ENCODE results near the gene ZBBX. TPM values are rescaled to one million over a fixed set of nuclear protein-coding genes. Genes with fewer than 3 reads are reported as not detected.

The ZBBX gene
- total and polyA plus RNA-seq, 2 of the 8 experiments (the other 6 are each of a cell fraction or from before 2014, with no cell fraction given) = 0.17 to 0.84 TPM

DNA sequence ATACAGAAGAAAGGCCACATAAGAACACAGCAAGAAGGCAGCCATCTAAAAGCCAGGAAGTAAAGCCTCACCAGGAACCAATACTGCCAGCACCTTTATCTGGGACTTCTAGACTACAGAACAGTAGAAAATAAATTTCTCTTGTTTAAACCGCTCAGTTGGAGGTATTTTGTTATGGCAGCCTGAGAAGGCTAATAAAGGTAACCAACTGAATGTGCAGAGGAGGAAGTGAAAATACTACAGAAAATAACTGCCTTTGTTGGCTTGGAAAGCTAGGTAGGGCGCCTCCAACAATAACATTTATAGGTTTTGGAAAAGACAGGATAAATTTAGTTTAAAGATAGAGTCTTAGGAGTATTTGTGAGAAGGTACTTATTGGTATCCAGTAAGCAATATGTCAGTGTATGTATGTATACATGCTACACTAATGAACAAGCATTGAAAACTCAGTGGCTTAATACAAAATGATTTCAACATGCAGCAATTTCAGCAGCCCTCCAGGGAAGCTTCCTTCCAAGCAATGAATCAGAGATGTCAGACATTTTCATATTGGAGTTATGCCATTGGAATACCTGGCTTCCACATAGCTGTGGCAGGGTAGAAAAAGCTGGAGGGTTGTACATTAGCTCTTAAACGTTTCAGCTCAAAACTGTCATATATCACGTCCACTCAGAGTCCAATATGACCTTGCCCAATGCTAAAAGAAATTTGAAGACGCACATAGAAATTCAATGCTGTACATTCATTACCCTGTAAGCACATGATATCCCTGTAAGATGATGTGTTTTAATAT lies 48.9 kb downstream of the ZBBX start:
- Histone ChIP-seq H4K20me1 (replicated peaks in 1 of 2; ENCODE audit: control insufficient read depth in 1 of 2, insufficient read depth in 2 of 2, low read length in 2 of 2) (no peaks in the 10 kb centered on the region), H3K36me3 (ENCODE audit: control insufficient read depth in 2 of 4, insufficient read depth in 4 of 4, low read length in 3 of 4) (no peaks in the 10 kb centered on the region), H3K23ac (ENCODE audit: insufficient read length) (no peak overlapping the region), H2AFZ (ENCODE audit: low read length) (no peak overlapping the region), H3K4ac (replicated peaks; ENCODE audit: insufficient read length, low read depth, low read length) (no peak overlapping the region), H4K5ac (ENCODE audit: insufficient read length, low read depth, low read length) (no peak overlapping the region), H3K27ac (ENCODE audit: low read depth, low read length) (no peak overlapping the region), H3K56ac (replicated peaks; ENCODE audit: insufficient read length, low read depth, low read length) (no peak overlapping the region), H4K91ac (replicated peaks; ENCODE audit: insufficient read length, low read length) (no peak overlapping the region), H2BK120ac (replicated peaks; ENCODE audit: low read depth, low read length) (no peak overlapping the region), H3K79me2 (ENCODE audit: control insufficient read depth in 1 of 2, insufficient read depth in 2 of 2, low read length in 2 of 2) (no peaks in the 10 kb centered on the region), H2AK5ac (ENCODE audit: low read depth, low read length) (no peak overlapping the region), H3K4me2 (ENCODE audit: insufficient read depth in 1 of 2, low read depth in 2 of 2, low read length in 2 of 2) (no peak overlapping the region), H3K9ac (replicated peaks in 1 of 4; ENCODE audit: extremely low read depth in 1 of 4, low read depth in 3 of 4, low read length in 3 of 4) (no peak overlapping the region), H3K23me2 (ENCODE audit: low read depth, low read length) (no peaks in the 10 kb centered on the region), H2BK15ac (ENCODE audit: low read length) (no peak overlapping the region), H2BK12ac (ENCODE audit: low read depth, low read length) (no peak overlapping the region), H4K8ac (ENCODE audit: extremely low read depth, insufficient read depth, low read length) (no peak overlapping the region), H3K9me3 (ENCODE audit: insufficient read depth in 2 of 2, low read depth in 1 of 2, low read length in 1 of 2) (no peaks in the 10 kb centered on the region), H2BK5ac (ENCODE audit: low read depth, low read length) (no peak overlapping the region), H3K4me1 (replicated peaks in 1 of 4; ENCODE audit: control insufficient read depth in 3 of 4, insufficient read depth in 4 of 4, low read length in 3 of 4) (no peaks in the 10 kb centered on the region), H3K27me3 (replicated peaks in 1 of 4; ENCODE audit: control insufficient read depth in 3 of 4, extremely low read depth in 1 of 4, insufficient read depth in 3 of 4, low read length in 3 of 4) (no peaks in the 10 kb centered on the region), H3K79me1 (ENCODE audit: low read depth, low read length) (no peaks in the 10 kb centered on the region), H3K14ac (ENCODE audit: insufficient read length) (no peak overlapping the region), H2BK20ac (ENCODE audit: low read length) (no peak overlapping the region), H3K4me3 (ENCODE audit: extremely low read depth in 1 of 4, insufficient read depth in 2 of 4, low read depth in 3 of 4, low read length in 4 of 4) (no peak overlapping the region), H3K18ac (ENCODE audit: extremely low read depth, low read length) (no peak overlapping the region)
- TF ChIP-seq ZNF274 (IDR thresholded peaks at IDR 0.05; ENCODE audit: borderline replicate concordance, extremely low read depth, low read length) (no peak), TEAD4 (IDR thresholded peaks at IDR 0.05; ENCODE audit: low read depth, low read length) (no peak), CHD2 (IDR thresholded peaks at IDR 0.05; ENCODE audit: low read length) (no peak), JUN (IDR thresholded peaks at IDR 0.05; ENCODE audit: low read depth, low read length) (no peak), KDM5A (IDR thresholded peaks at IDR 0.05; ENCODE audit: low read length) (no peak), BACH1 (IDR thresholded peaks at IDR 0.05; ENCODE audit: low read length) (no peak), KDM4A (IDR thresholded peaks at IDR 0.05; ENCODE audit: low read depth, low read length, severe bottlenecking) (no peak)
- DNase-seq (ENCODE audit: low read depth in 1 of 2, low spot score in 2 of 2) (no peak), FAIRE-seq (no peak)
- ChIA-PET POLR2A (ENCODE audit: partially characterized antibody) (no interaction called here), CTCF (ENCODE audit: partially characterized antibody) (interaction anchor here (1.3 to 1.4 kb wide), 2 partner anchors 17 to 230 kb away, joined by 3 to 4 read pairs; no protein-coding TSS in a partner anchor)
- WGBS, 2 experiments (ENCODE audit: extremely low coverage in 1 of 2, insufficient coverage in 1 of 2, insufficient read length in 1 of 2, insufficient replicate concordance in 2 of 2, low coverage in 1 of 2, low lambda C conversion rate in 2 of 2, missing lambda C conversion rate in 1 of 2) = 89% methylated on average over 5 of the region's 5 CpGs; no CpG with 5 or more reads in 1 of the 2 experiments
